Fibroblast of lung (primary cell): ENCODE results near the gene UAP1.

Experiments used
- EZH2 ChIP-seq: IDR thresholded peaks from 2 replicates; pipeline ENCODE4 v1.5.1; 2012; ENCODE audit warnings: low read length, control low read depth, mild to moderate bottlenecking; ENCODE audit errors: missing control alignments
- TF ChIP-seq, protein P1 (sequence below), 2 donors: IDR thresholded peaks in 1 of 2; conservative IDR thresholded peaks in 1 of 2; 1 replicate in 1 of 2; 2 replicates in 1 of 2; pipeline ENCODE4 v1.5.1; 2011 to 2012; ENCODE audit warnings: low read length in 2 of 2, control low read depth in 1 of 2, inconsistent platforms in 1 of 2, low read depth in 1 of 2, mild to moderate bottlenecking in 1 of 2

- TF ChIP-seq EZH2: no peak
- TF ChIP-seq, protein P1, sequence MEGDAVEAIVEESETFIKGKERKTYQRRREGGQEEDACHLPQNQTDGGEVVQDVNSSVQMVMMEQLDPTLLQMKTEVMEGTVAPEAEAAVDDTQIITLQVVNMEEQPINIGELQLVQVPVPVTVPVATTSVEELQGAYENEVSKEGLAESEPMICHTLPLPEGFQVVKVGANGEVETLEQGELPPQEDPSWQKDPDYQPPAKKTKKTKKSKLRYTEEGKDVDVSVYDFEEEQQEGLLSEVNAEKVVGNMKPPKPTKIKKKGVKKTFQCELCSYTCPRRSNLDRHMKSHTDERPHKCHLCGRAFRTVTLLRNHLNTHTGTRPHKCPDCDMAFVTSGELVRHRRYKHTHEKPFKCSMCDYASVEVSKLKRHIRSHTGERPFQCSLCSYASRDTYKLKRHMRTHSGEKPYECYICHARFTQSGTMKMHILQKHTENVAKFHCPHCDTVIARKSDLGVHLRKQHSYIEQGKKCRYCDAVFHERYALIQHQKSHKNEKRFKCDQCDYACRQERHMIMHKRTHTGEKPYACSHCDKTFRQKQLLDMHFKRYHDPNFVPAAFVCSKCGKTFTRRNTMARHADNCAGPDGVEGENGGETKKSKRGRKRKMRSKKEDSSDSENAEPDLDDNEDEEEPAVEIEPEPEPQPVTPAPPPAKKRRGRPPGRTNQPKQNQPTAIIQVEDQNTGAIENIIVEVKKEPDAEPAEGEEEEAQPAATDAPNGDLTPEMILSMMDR (conservative IDR thresholded peaks at IDR 0.05 in 1 of 2, IDR thresholded peaks at IDR 0.05 in 1 of 2; ENCODE audit: low read depth in 1 of 2, low read length in 2 of 2): no peak
Measured at GRCh38 chr1:162641114-162641513, 79.6 kb downstream of the UAP1 start.
